Endothelial cell of umbilical vein (primary cell): ENCODE data around the gene TSNAX. TPM values are rescaled to one million over a fixed set of nuclear protein-coding genes. Genes with fewer than 3 reads are reported as not detected.

ENCODE experiments used
- BruUV-seq: library from RNA; stranded (reverse); fragments of 400-500 nt; replicated peaks from 2 replicates; lab custom pipeline; 2021; lab: Mats Ljungman, UMichigan
- CTCF ChIA-PET: fragments of 300-600, 350-600 bp; sonication (Branson Sonifier 250); formaldehyde crosslinking; loops from one replicate; lab custom pipeline; 2021; ENCODE audit warnings: antibody characterized with exemption, inconsistent platforms; lab: Charles Lee
- POLR2A ChIA-PET: fragments of 300-600, 350-600 bp; sonication (Branson Sonifier 250); formaldehyde crosslinking; loops from one replicate; lab custom pipeline; 2021; ENCODE audit warnings: antibody characterized with exemption, inconsistent platforms; lab: Charles Lee
- DNase-seq: peaks from one replicate; pipeline ENCODE4 v3.0.0-alpha.2; 2011; ENCODE audit warnings: low read depth, low spot score
- FAIRE-seq: peaks from 2 replicates; lab custom pipeline; 2011; peaks lifted over from hg19 to GRCh38; lab: Jason Lieb, UNC
- H2AFZ ChIP-seq: 2 replicates; pipeline ENCODE4 v1.6.0; 2012; ENCODE audit warnings: low read depth, low read length, control low read depth, inconsistent platforms
- H3K27ac ChIP-seq: 2 replicates; pipeline ENCODE4 v1.5.1; 2011; ENCODE audit warnings: low read depth, mild to moderate bottlenecking, control low read depth, low read length, moderate library complexity; ENCODE audit not compliant: insufficient read depth
- H3K27me3 ChIP-seq, 2 experiments: 2 replicates each; pipeline versions ENCODE4 v1.6.0 to v1.6.1; 2011; ENCODE audit warnings: low read length in 2 of 2, mixed read lengths in 1 of 2; ENCODE audit not compliant: control insufficient read depth in 2 of 2, insufficient read depth in 2 of 2
- H3K36me3 ChIP-seq, 2 experiments: 2 replicates in 1 of 2; 3 replicates in 1 of 2; pipeline ENCODE4 v1.5.1; 2011; ENCODE audit warnings: low read length in 2 of 2, mild to moderate bottlenecking in 1 of 2, moderate library complexity in 1 of 2; ENCODE audit not compliant: control insufficient read depth in 2 of 2, insufficient read depth in 2 of 2; ENCODE audit errors: extremely low read depth in 1 of 2
- H3K4me1 ChIP-seq: 3 replicates; pipeline ENCODE4 v1.5.1; 2011; ENCODE audit warnings: mild to moderate bottlenecking, low read length; ENCODE audit not compliant: control insufficient read depth, insufficient read depth; ENCODE audit errors: extremely low read depth
- H3K4me2 ChIP-seq: 2 replicates; pipeline ENCODE4 v1.6.1; 2011; ENCODE audit warnings: low read length, control low read depth, mixed read lengths; ENCODE audit not compliant: insufficient read depth
- H3K4me3 ChIP-seq, 3 experiments: fragments of 200-600 bp in 1 of 3; sonication (generic), shearing (Covaris generic) in 1 of 3; replicated peaks in 1 of 3; 2 replicates each; pipeline ENCODE4 v1.5.1; 2011 to 2016; ENCODE audit warnings: control low read depth in 3 of 3, low read length in 3 of 3, mild to moderate bottlenecking in 2 of 3, inconsistent platforms in 1 of 3, low read depth in 1 of 3, moderate library complexity in 1 of 3; ENCODE audit not compliant: insufficient read depth in 1 of 3
- H3K79me2 ChIP-seq: 2 replicates; pipeline ENCODE4 v1.6.0; 2012; ENCODE audit warnings: low read length, inconsistent platforms; ENCODE audit not compliant: control insufficient read depth, insufficient read depth
- H3K9ac ChIP-seq: replicated peaks from 2 replicates; pipeline ENCODE3; 2011; ENCODE audit warnings: low read length, control low read depth; ENCODE audit not compliant: insufficient read depth; ENCODE audit errors: extremely low read depth
- H3K9me1 ChIP-seq: replicated peaks from 3 replicates; pipeline ENCODE4 v1.6.0; 2011; ENCODE audit warnings: mild to moderate bottlenecking, low read length; ENCODE audit not compliant: control insufficient read depth, insufficient read depth; ENCODE audit errors: extremely low read depth
- H3K9me3 ChIP-seq: replicated peaks from 2 replicates; pipeline ENCODE4 v1.5.1; 2012; ENCODE audit warnings: low read length, inconsistent platforms; ENCODE audit not compliant: control insufficient read depth, insufficient read depth
- H4K20me1 ChIP-seq: replicated peaks from 2 replicates; pipeline ENCODE3; 2011; ENCODE audit warnings: mild to moderate bottlenecking, low read length; ENCODE audit not compliant: control insufficient read depth, insufficient read depth; ENCODE audit errors: extremely low read depth
- EZH2 ChIP-seq: IDR thresholded peaks from 2 replicates; pipeline ENCODE4 v1.6.1; 2012; ENCODE audit warnings: borderline replicate concordance, low read depth, mild to moderate bottlenecking, moderate library complexity, low read length, inconsistent platforms; ENCODE audit not compliant: severe bottlenecking
- FOS ChIP-seq: IDR thresholded peaks from 2 replicates; pipeline ENCODE4 v1.6.1; 2011; ENCODE audit warnings: mild to moderate bottlenecking, low read length, moderate library complexity, borderline replicate concordance; ENCODE audit not compliant: insufficient read depth
- GATA2 ChIP-seq: IDR thresholded peaks from 2 replicates; pipeline ENCODE4 v1.7.0; 2011; ENCODE audit warnings: low read depth, mild to moderate bottlenecking, moderate library complexity, mixed read lengths, low read length; ENCODE audit not compliant: insufficient read length, insufficient read depth
- JUN ChIP-seq: IDR thresholded peaks from 2 replicates; pipeline ENCODE4 v1.6.1; 2011; ENCODE audit warnings: borderline replicate concordance, low read depth; ENCODE audit not compliant: insufficient read length, insufficient read depth
- MAX ChIP-seq: IDR thresholded peaks from 2 replicates; pipeline ENCODE4 v1.6.1; 2011; ENCODE audit not compliant: insufficient read depth, insufficient read length
- MYC ChIP-seq: IDR thresholded peaks from one replicate; pipeline ENCODE4 v1.6.1; 2011; ENCODE audit warnings: mild to moderate bottlenecking, low read depth, low read length
- POLR2A ChIP-seq: IDR thresholded peaks from 2 replicates; pipeline ENCODE4 v1.6.1; 2012; ENCODE audit warnings: low read depth, mild to moderate bottlenecking, control low read depth, low read length
- POLR2AphosphoS5 ChIP-seq: IDR thresholded peaks from 2 replicates; pipeline ENCODE4 v1.6.1; 2012; ENCODE audit warnings: low read depth, mild to moderate bottlenecking, control low read depth, low read length, moderate library complexity; ENCODE audit not compliant: insufficient read depth
- dilution Hi-C: fragments of 300-500 bp; cut with MboI; formaldehyde crosslinking; loops from one replicate; pipeline ENCODE4 v1.15.0; 2019; ENCODE audit warnings: low sequenced_read_pairs; ENCODE audit not compliant: extremely low pct_ligation_motif_present
- intact Hi-C: fragments of 100-400 bp; cut with micrococcal nuclease; formaldehyde crosslinking; loops from one replicate; pipeline ENCODE4 v1.10.0; 2022
- polyA plus RNA-seq, 4 experiments: library from polyadenylated mRNA; depleted of rRNA in 3 of 4; stranded (reverse) in 3 of 4; unstranded in 1 of 4; fragments of >200 nt; gene quantifications; 2 replicates each; pipeline versions ENCODE4 v1.2.1 to v1.2.3, GENCODE V29; 2011 to 2012; ENCODE audit warnings: missing spikeins in 1 of 4
- total RNA-seq: library from RNA; stranded (reverse); gene quantifications from 2 replicates; pipeline ENCODE4 v1.2.3, GENCODE V29; 2021
- TF ChIP-seq, protein P1 (sequence below), 2 donors: IDR thresholded peaks; 1 replicate in 1 of 2; 2 replicates in 1 of 2; pipeline ENCODE4 v1.5.1; 2011; ENCODE audit warnings: low read length in 2 of 2, mild to moderate bottlenecking in 2 of 2, moderate library complexity in 2 of 2, control low read depth in 1 of 2, inconsistent platforms in 1 of 2, low read depth in 1 of 2; ENCODE audit not compliant: insufficient read depth in 1 of 2; ENCODE audit errors: extremely low read depth in 1 of 2

TSNAX gene
- total and polyA plus RNA-seq, 2 donors (not counting 3 experiments of a cell fraction or from before 2014, with no cell fraction given), result 6.3 to 26.3 TPM

DNA sequence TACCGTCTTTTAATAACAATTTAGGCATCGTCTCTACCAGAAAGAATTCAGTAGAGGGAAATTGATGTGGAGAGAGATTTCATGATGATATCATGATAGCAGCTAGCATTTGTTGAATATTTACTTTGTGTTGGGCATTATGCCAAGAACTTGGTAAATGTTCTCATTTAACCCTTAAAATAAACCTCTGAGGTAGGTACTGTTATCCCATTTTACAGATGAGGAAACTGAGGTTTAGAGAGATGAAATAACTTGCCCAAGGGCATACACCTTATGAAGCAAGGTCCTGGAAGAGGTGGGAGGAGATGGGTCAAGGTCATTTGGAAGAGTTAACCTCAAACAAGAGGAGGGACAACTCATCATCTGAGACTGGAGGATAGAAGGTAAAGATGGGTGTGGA, 34.8 kb downstream of the TSNAX start:
- Histone ChIP-seq H4K20me1 (no peaks in the 10 kb centered on the region), H3K79me2 (no peaks in the 10 kb centered on the region), H3K27ac (no peak overlapping the region), H3K4me1 (peaks cover 3% of the 10 kb centered on the region), H3K4me3 (no peak overlapping the region), H3K9me1 (no peaks in the 10 kb centered on the region), H2AFZ (no peak overlapping the region), H3K27me3 (no peaks in the 10 kb centered on the region), H3K36me3 (peaks cover 2 to 3% of the 10 kb centered on the region in 2 experiments), H3K9ac (no peak overlapping the region), H3K9me3 (no peaks in the 10 kb centered on the region), H3K4me2 (no peak overlapping the region)
- BruUV-seq, result no TSS peak
- intact Hi-C loops (no loop called here), dilution Hi-C loops (no loop called here)
- TF ChIP-seq FOS (no peak), MAX (no peak), MYC (no peak), POLR2AphosphoS5 (no peak), EZH2 (no peak), GATA2 (no peak), JUN (no peak), POLR2A (no peak)
- TF ChIP-seq, protein P1, sequence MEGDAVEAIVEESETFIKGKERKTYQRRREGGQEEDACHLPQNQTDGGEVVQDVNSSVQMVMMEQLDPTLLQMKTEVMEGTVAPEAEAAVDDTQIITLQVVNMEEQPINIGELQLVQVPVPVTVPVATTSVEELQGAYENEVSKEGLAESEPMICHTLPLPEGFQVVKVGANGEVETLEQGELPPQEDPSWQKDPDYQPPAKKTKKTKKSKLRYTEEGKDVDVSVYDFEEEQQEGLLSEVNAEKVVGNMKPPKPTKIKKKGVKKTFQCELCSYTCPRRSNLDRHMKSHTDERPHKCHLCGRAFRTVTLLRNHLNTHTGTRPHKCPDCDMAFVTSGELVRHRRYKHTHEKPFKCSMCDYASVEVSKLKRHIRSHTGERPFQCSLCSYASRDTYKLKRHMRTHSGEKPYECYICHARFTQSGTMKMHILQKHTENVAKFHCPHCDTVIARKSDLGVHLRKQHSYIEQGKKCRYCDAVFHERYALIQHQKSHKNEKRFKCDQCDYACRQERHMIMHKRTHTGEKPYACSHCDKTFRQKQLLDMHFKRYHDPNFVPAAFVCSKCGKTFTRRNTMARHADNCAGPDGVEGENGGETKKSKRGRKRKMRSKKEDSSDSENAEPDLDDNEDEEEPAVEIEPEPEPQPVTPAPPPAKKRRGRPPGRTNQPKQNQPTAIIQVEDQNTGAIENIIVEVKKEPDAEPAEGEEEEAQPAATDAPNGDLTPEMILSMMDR (IDR thresholded peaks at IDR 0.05; ENCODE audit: extremely low read depth in 1 of 2, insufficient read depth in 1 of 2, low read depth in 1 of 2, low read length in 2 of 2), result no peak
- no peak for DNase-seq
- no peak for FAIRE-seq
- CTCF ChIA-PET, result no interaction called here
- POLR2A ChIA-PET, result no interaction called here
